Body of pancreas (tissue), 4 donors: ENCODE results near the gene CYTH1. TPM values are rescaled to one million over a fixed set of nuclear protein-coding genes. Genes with fewer than 3 reads are reported as not detected.

ENCODE experiments used
- ATAC-seq: fragments of 150-250 bp; one replicate; pipeline ENCODE4 v1.9.1; 2016
- DNase-seq, 4 donors: peaks; one replicate each; pipeline ENCODE4 v3.0.0-alpha.2; 2019
- H3K27ac ChIP-seq, 4 donors: fragments of 200-600 bp; sonication (generic); 1 replicate in 3 of 4; 2 replicates in 1 of 4; pipeline versions ENCODE4 v1.5.1 to v1.6.1; 2016 to 2019; ENCODE audit warnings: mild to moderate bottlenecking in 1 of 4, mixed read lengths in 1 of 4, moderate library complexity in 1 of 4
- H3K27me3 ChIP-seq, 2 donors: fragments of 200-600 bp; sonication (generic); one replicate each; pipeline ENCODE4 v1.6.0; 2016; ENCODE audit warnings: mild to moderate bottlenecking in 1 of 2
- H3K36me3 ChIP-seq, 2 donors: fragments of 200-600 bp; sonication (generic); replicated peaks in 1 of 2; 2 replicates each; pipeline ENCODE4 v1.5.1; 2016; ENCODE audit warnings: low read depth in 2 of 2; ENCODE audit not compliant: insufficient read depth in 1 of 2
- H3K4me1 ChIP-seq: fragments of 200-600 bp; sonication (generic); one replicate; pipeline ENCODE4 v1.6.0; 2016
- H3K4me3 ChIP-seq, 2 donors: fragments of 200-600 bp; sonication (generic); 1 replicate in 1 of 2; 2 replicates in 1 of 2; pipeline ENCODE4 v1.5.1; 2016 to 2019
- H3K9me3 ChIP-seq, 3 donors: fragments of 200-600 bp; sonication (generic); 1 replicate in 2 of 3; 2 replicates in 1 of 3; pipeline ENCODE4 v1.5.1; 2016
- POLR2A ChIP-seq, 3 donors: fragments of 450-650 bp; IDR thresholded peaks; one replicate each; pipeline ENCODE4 v1.6.1; 2016; ENCODE audit warnings: antibody characterized with exemption in 3 of 3, mild to moderate bottlenecking in 2 of 3
- WGBS, 2 donors: methylation state at CpG; one replicate each; pipeline ENCODE4 v1.1.5; 2017; 5-methylcytosine and 5-hydroxymethylcytosine counted together
- intact Hi-C: fragments of 100-400 bp; cut with DNase I; formaldehyde crosslinking; loops from one replicate; pipeline ENCODE4 v1.15.1; 2023
- total RNA-seq, 2 donors: library from RNA; depleted of rRNA; stranded (reverse); fragments of >200 nt; gene quantifications; one replicate each; pipeline ENCODE4 v1.1.0, GENCODE V29; 2016
- TF ChIP-seq, protein P1 (sequence below), 7 experiments: fragments of 450-650 bp in 4 of 7; fragments of 200-600 bp in 3 of 7; sonication (generic) in 3 of 7; IDR thresholded peaks; one replicate each; pipeline ENCODE4 v1.5.1; 2016 to 2019; ENCODE audit warnings: antibody characterized with exemption in 7 of 7

Gene CYTH1
- total RNA-seq, 2 donors from 2014 or later = 32.2 to 60.6 TPM

DNA sequence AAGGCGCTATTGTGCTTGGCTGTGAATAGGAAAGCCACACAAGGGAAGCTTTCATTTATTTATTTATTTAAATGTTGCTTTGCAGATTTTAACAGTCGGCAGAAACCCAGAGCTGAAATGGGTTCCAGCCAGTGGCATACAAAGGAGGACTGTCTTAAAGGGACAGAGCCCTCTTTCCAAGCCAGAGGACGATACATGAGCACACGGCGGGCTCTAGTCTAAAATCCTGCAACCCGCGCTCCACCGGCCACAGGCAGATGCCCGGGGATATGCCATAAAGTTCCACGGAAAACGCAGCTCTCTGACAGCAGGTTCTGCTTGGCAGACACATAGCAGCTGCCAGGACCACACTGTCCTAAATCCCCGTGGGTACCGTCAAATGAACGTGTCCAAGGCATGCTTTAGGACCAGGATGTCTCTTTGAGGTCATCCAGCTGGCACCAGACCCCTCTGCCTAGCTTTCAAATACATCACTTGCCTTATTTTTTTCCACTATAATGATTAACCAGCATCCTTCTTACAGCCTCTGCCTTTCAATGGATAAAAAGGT is 64.6 kb downstream of the CYTH1 start:
- Histone ChIP-seq H3K4me1 (peaks cover 38% of the 10 kb centered on the region), H3K27ac (peak overlapping the region; percentile 59 to 83 (median 78)), H3K4me3 (peak overlapping the region in 1 of 2 donors; percentile 4), H3K9me3 (no peaks in the 10 kb centered on the region), H3K36me3 (no peaks in the 10 kb centered on the region), H3K27me3 (no peaks in the 10 kb centered on the region)
- ATAC-seq (peak; percentile 64), DNase-seq (peak; percentile 29 to 51 (median 40))
- TF ChIP-seq POLR2A (IDR thresholded peaks at IDR 0.05) = no peak
- TF ChIP-seq, protein P1, sequence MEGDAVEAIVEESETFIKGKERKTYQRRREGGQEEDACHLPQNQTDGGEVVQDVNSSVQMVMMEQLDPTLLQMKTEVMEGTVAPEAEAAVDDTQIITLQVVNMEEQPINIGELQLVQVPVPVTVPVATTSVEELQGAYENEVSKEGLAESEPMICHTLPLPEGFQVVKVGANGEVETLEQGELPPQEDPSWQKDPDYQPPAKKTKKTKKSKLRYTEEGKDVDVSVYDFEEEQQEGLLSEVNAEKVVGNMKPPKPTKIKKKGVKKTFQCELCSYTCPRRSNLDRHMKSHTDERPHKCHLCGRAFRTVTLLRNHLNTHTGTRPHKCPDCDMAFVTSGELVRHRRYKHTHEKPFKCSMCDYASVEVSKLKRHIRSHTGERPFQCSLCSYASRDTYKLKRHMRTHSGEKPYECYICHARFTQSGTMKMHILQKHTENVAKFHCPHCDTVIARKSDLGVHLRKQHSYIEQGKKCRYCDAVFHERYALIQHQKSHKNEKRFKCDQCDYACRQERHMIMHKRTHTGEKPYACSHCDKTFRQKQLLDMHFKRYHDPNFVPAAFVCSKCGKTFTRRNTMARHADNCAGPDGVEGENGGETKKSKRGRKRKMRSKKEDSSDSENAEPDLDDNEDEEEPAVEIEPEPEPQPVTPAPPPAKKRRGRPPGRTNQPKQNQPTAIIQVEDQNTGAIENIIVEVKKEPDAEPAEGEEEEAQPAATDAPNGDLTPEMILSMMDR (IDR thresholded peaks at IDR 0.05) = no peak
- intact Hi-C loops = no loop called here
- WGBS, 2 donors = 0 to 11% methylated on average over 14 of the region's 14 CpGs

DNA sequence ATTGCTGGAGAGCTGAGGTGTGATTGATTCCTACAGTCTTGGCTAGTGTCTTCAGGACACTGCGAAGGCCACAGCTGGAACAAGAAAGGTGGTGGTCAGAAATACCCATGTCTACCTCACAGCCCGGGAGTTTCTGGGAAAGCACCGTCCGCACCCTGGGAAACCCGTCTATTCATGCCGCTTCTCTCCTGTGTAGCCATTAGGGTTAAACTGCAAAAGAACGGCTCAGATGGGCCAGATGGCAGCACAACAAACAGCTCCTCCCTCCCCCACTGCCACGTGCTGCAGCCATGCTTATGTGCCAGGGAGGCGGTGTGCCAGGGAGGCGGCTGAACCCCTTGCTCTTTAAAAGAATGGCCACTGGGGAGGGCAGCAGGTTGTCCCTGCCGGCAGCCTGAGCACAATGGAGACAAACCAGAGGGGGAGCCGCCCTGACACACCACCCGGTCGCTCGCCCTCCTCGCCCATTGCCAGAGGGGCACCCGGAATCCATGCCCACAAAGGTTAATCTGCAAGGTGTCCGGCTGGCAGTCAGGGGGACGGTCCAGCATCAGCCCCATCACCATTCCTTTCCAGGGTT is 65.2 kb downstream of the CYTH1 start:
- no peaks in the 10 kb centered on the region for H3K36me3 ChIP-seq
- H3K27me3 ChIP-seq = no peaks in the 10 kb centered on the region
- peak overlapping the region in 1 of 2 donors; percentile 4 for H3K4me3 ChIP-seq
- no peaks in the 10 kb centered on the region for H3K9me3 ChIP-seq
- intact Hi-C loops = no loop called here
- peak; percentile 86 to 96 (median 92) for DNase-seq
- WGBS, 2 donors = 2 to 8% methylated on average over 5 to 18 of the region's 19 CpGs
- TF ChIP-seq, protein P1 (IDR thresholded peaks at IDR 0.05) = peak in 4 of 7 experiments; percentile 5 to 40 (median 22)
- TF ChIP-seq POLR2A (IDR thresholded peaks at IDR 0.05) = peak in 2 of 3 donors; percentile 29 to 30
- H3K4me1 ChIP-seq = peaks cover 38% of the 10 kb centered on the region
- peak; percentile 92 for ATAC-seq
- H3K27ac ChIP-seq = peak overlapping the region; percentile 59 to 83 (median 78)

DNA sequence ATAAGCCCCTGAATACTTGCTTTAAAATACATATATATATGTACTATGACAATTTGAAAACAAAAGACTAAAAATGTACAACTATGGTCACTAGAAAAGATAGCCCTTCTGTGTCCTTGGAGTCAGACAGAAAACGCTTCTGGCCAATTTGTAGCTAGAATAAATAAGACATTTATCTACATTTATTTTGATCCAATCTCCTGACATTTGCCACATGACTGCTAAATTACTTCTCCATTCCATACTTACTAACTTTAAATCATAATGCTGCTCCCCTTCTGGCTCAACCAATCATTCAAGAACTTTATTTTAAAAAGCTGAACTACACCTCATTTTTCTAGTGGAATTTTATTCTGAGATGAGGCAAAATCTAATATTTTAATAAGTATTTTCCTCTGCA is 65.8 kb downstream of the CYTH1 start:
- Histone ChIP-seq H3K9me3 (no peaks in the 10 kb centered on the region), H3K4me1 (peaks cover 38% of the 10 kb centered on the region), H3K27me3 (no peaks in the 10 kb centered on the region), H3K27ac (peak overlapping the region in 3 of 4 donors; percentile 76 to 83 (median 79)), H3K4me3 (no peak overlapping the region), H3K36me3 (no peaks in the 10 kb centered on the region)
- ATAC-seq = no peak
- intact Hi-C loops = no loop called here
- 6 to 18% methylated on average over 1 of the region's 1 CpG for WGBS, 2 donors
- TF ChIP-seq, protein P1 (IDR thresholded peaks at IDR 0.05) = no peak
- no peak for TF ChIP-seq POLR2A (IDR thresholded peaks at IDR 0.05)
- no peak for DNase-seq

DNA sequence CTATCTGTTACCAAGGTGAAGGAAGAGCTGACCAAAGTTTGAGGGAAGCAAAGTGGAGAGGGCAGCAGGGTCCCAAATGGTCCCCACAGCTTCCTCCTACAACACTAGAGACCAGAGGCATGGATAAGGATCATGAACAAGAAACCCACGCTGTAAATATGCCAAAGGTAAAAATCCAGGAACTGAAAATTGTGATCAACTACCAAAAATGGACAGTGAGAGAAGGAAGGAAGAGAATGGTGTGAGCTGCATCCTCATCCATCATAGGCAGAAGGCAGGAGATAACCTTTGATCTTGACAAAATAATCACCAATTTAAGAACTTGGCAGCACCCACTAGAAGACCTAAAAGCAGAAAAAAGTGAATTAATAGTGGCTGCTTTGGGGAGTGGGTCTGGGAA is 66.2 kb downstream of the CYTH1 start:
- Histone ChIP-seq H3K27ac (peak overlapping the region in 1 of 4 donors; percentile 83), H3K4me3 (no peak overlapping the region), H3K4me1 (peaks cover 38% of the 10 kb centered on the region), H3K9me3 (no peaks in the 10 kb centered on the region), H3K36me3 (no peaks in the 10 kb centered on the region), H3K27me3 (no peaks in the 10 kb centered on the region)
- intact Hi-C loops = no loop called here
- DNase-seq (no peak), ATAC-seq (no peak)
- 52 to 71% methylated on average over 1 of the region's 1 CpG for WGBS, 2 donors
- TF ChIP-seq, protein P1 (IDR thresholded peaks at IDR 0.05) = no peak
- TF ChIP-seq POLR2A (IDR thresholded peaks at IDR 0.05) = no peak
